HG03139 (cell line): ENCODE measurements around the gene RABL3.
"Not testable (repeated sequence)": the region's sequence is repeated elsewhere in the genome, so short reads cannot be mapped to it uniquely, and the experiment has no call there.

Source experiments
- ATAC-seq: cut with Tn5 transposase; IDR thresholded peaks from one replicate; pipeline ENCODE4 v1.9.1; 2021; ENCODE audit not compliant: unreplicated experiment

RABL3 gene, protein sequence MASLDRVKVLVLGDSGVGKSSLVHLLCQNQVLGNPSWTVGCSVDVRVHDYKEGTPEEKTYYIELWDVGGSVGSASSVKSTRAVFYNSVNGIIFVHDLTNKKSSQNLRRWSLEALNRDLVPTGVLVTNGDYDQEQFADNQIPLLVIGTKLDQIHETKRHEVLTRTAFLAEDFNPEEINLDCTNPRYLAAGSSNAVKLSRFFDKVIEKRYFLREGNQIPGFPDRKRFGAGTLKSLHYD

DNA sequence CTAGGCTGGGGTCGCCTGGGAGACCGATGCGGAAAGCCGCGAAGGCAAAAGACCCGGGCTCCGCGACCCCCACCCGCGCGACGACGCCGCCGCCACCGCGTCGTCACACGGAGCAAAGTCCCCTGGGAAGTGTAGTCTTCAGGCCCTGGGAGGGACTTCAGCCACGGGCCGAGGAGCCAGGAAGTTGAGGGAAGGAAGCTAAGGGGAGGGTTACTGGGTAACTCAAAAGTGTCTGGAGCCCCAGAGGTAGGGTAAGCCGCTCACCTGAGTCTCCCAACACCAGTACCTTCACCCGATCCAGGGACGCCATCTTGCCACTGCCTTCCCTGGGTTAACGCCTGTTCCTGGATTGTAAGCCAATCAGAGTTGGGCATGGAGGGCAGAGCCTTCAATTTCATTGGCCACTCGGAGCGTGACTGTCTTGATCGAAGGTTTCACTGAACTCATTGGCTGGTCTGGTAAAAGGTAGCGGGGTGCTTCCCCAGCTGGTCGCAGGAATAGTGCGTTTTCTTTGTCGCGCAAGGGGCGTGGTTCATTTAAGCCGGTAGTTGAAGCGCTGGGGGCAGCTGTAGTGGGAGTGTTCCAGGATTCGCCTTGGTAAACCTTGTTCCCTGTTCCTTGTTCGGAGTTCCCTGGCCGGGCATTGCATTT lies at the start of gene RABL3, which contains the start of gene GTF2E1:
RABL3 (minus strand) TSS at position 319 of the 651 bp plus-strand sequence; CDS start at position 310, 9 bp downstream.
GTF2E1 (plus strand) TSS at position 547 of the 651 bp plus-strand sequence. CDS start 7,809 bp downstream, outside the sequence.
- peak; percentile 99 for ATAC-seq

DNA sequence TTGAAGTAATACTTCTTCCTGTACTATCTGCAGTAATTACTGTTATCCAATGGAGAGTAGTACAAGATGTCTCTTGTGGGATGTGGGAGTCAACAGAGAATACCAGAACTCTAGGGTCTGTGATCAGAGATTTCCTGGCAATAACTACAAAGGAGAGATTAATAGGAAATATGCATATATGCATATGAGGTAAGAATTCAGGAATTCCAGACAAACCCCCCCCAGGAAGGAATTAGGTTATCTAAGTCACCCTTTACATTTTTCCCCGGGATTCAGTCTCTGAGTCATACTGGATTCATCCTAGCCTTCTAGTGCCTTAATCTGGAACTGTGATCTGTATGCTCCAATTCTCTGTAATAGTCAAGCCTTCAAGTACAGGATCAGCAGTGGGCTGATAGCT lies 49.6 kb upstream of the RABL3 start:
- ATAC-seq = no peak

DNA sequence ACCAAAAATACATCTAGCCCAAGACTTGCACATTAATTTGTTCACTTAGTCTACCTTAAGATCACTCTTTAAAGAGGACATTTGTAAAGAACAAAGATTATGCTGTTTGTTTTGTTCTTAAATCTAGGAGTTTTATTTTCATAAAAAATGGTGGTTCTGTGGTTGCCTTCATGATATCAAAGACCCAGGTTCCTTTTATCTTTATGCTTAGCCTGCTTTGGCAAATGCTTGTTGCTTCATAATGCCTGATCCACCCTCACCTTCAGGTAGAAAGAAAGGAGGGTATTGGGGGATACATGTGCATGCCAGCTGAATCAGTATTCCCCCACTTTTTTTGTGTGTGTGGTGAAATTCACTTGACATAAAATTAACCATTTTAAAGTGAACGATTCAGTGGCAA lies 48.7 kb upstream of the RABL3 start:
- no peak for ATAC-seq

DNA sequence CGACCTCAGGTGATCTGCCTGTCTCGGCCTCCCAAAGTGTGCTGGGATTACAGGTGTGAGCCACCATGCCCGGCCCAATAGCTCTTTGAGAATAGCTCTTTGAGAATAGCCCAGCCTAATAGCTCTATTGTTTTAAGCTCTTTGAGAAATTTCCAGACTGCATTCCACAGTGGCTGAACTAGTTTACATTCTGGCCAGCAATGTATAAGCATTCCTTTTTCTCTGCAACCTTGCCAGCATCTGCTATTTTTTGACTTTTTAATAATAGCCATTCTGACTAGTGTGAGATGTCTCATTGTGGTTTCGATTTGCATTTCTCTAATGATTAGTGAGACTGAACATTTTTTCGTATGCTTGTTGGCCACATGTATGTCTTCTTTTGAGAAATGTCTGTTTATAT lies 43.5 kb upstream of the RABL3 start:
- ATAC-seq = peak; percentile 57

DNA sequence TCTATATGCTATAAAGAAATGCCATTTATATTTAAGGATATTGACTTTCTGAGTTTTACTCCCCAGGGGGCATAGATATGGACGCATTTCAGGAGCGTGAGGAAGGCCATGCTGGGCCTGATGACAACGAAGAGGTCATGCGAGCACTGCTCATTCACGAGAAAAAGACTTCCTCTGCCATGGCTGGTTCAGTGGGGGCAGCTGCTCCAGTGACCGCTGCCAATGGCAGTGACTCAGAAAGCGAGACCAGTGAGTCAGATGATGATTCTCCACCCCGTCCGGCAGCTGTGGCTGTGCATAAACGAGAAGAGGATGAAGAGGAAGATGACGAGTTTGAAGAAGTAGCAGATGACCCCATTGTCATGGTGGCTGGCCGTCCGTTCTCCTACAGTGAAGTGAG lies 38.7 kb upstream of the RABL3 start:
- ATAC-seq = peak; percentile 84

DNA sequence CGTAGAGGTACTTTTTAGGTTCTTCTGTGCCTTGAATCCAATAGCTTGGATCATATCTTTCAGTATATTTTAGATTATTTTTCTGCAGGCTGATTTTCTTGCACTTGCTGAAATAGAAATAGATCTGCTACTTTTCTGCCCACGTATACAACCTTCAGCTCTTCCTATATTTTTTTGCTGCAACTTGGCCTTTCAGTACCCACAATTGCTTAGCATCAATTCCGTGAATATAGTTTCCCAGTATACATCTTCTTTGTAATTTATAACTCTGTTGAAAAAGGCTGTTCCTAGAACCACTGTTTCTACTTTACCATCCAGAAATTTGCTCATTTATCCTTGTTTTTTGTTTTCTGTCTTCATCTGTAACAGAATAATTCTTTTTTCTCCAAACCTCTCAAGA lies 36.5 kb upstream of the RABL3 start:
- ATAC-seq = no peak

DNA sequence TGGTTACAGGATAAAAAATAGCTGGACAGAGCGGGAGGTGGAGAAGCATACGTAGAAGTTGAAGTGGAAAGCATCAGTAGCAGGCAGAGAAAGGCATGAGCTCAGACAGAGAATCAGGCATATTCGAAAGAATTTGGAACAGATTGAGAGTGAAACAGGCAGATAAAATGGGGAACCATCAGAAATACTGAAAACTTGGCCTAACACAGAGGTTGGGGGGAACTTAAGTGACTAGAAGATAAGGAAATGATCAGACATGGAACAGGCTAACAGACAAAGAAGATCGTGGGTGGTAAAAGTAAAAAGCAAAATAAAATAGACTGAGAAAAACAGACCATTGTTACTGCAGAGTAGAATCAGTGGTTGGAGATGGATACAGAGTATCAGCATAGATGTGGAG lies 33.1 kb upstream of the RABL3 start:
- ATAC-seq = no peak

DNA sequence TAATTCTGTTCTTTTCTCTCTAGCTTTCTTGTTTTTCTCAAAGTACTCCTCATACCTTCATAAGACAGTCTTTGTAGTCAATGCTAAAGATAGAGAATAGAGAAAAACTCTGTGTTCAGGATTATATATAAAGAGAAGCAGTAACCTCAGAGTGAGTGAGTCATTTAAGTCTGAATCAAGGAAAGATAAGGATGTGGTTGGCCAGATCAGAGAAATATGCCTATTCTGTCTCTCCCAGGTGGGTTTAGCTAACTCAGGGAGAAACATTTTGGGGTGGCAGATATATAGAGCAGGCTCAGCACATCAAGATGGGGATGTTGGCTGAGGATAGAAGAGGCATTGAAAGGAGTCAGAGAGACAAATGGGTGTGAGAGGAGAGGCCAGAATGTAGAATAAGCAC lies 31.6 kb upstream of the RABL3 start:
- no peak for ATAC-seq

DNA sequence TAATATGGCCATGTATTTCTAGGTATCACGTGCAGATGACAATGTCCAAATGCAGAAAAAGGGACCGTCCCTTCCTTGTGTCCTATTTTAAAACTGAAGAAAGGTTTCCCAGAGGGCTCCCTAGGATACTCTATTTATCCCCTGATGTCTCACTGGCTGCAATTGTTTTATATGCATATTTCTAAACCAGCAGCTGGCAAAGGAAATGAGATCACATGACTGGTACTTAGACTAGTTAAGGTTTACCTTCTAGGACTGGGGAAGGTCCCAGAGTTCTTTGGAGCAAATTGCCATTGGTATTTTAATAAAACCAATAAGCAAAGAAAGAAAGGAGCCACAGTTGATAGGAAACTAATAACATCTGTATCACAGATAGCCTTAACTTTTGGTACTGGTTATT lies 29.8 kb upstream of the RABL3 start:
- ATAC-seq = no peak

DNA sequence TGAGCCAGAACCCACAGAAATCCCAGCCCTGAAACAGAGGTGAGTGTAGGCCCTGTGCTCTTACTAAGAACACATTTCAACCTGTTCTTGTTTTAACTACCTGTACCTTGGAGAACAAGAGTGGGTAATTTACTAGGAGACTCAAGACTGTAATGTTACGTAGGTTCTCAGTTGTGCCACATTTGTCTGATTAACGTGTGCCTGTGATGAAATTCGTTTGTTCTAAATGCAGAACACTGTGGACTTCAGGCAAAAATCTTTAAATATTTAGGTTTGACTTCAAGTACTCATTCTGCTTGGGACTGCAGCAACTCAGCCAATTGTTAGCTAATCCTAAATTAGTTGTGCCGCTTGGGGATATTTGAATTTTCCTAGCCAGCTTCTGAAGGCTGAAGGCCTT lies 28.6 kb upstream of the RABL3 start:
- ATAC-seq = no peak

DNA sequence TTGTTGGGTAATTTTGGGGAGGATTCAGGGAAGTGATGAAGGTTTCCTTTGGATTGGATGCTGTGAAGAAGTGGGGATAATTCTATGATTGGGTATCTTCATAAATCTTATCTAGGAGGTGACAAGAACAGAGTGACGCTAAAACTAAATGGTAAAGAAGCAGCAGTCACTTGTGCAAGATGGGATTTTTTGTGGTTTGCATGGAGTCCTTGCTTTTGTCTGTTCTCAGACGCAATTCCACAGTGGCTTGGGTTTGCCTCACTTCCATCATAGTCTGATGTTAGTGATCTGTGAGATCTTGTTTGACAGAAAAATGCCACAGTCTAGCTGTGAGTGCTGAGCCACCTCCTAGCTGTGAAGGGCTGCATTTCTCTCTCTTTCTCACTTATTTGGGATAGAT lies 27.1 kb upstream of the RABL3 start:
- no peak for ATAC-seq

DNA sequence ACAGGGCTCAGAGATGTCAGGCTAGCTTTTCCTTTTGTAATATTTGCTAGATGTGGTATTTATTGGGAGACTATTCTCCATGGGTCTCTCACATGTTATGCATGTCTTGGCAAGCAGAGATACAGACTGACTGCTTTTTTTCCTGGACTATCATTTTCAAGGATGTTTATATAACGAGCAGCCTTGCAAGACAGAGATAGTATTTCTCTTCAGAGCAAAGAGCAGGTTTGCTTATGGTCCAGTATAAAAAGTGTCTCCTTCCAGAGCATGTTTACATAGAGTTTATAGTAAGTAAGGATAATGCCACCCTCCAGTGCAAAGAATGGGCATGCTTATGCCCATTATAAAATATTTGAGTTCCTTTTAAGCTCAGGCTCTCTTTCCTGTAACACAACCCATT lies 24.8 kb upstream of the RABL3 start:
- no peak for ATAC-seq

DNA sequence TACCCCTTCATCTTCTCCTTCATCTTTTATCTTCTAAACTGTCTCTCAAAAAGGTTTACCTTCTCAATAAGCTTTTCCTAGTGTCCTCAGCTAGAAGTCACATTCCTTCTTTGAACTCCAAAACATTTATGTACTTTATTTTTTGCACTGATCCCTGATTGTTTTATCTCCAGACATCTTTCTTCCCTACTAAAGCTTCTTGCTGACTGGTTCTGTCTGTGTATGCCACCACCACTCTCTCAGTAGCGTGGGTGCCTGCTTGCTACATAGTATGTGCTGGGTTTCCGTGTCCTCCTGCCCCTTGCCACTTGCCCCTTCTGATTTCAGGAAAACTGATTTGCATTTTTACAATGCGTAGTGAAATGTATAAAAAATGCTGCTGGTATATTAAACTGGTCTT lies 24.3 kb upstream of the RABL3 start:
- no peak for ATAC-seq

DNA sequence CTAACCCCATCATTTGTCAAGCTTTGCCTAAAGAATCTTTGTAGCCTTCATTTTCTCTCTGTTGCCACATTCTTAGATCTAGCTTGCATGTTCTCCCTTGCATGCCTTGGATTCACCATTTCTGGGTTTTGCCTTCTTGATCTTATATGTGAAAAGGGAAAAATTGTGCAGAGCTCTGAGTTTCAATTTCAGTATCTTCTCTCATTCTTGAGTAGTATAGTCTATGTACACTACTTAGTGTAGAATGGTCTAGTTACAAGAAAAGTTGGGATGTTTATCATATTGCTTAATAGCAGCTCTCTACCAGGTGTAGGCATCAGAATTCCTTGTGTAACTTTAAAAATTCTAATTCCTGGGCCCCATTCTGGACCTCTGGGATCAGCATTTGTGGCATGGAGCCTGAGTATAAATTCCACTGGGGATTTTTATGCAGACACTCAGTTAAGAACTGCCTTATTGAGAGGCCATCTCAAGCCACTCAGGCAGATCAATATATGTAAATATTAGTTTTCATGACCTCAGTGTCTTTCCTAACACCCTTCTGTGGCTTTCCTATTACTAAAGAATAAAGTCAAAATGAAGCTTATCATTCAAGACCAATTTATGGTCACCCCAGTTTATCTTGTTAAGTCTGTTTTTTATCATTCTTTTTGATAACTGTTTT lies 23.6 kb upstream of the RABL3 start:
- ATAC-seq = no peak

DNA sequence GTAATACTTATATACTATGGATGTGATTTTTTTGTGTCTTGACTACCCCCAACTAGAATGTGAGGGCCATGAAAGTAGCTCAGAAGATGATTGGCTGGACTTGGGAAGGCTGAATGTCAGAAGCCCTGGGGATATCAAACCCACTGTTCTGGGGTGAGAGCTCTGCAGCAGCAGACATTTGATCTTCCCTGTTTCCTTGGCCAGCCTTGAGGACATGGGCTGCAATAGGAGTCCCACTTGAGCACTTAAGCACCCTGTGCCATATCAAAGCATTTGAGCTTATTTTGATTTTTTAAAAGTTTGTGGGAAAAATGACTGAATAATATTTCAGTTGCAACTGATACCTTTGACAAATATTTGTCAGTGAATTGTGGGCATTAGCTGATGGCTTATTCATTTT lies 21.9 kb upstream of the RABL3 start:
- ATAC-seq = no peak

DNA sequence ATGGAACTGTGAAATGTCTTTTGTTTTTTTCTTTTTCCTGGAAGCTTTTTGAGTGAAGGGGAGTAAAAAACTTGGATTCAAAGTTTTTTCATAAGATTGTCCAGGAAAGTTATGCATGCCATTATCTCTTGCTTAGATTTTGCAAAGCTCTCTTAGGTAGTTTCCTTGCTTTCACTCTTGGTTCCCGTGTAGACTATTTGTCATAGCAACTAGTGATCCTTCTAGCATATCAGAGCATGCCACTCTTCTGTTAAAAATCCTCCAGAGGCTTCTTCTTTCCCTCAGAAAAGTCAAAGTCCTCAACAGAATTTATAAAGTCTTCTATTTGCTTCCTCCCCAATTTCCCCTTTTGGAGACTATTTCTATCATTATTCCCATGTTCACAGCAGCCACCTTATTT lies 21.3 kb upstream of the RABL3 start:
- peak; percentile 68 for ATAC-seq

DNA sequence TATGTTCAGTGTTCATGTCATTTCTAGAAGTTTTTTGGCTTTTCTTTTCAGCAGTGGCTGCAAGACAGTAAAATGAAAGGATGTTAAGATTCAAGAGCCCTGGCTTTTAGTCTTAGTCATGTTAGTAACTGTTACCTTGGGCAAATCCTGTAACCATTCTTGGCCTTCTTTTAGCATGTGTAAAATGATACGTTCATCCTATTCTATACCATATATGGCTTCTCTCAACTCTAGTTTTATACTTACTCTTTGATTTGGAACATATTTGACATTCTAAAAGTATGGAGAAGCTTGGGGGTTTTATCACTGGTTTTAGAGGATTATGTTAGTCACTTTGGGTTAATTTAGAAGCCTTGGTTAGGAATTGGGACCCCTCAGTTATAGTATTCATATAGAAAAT lies 20.3 kb upstream of the RABL3 start:
- ATAC-seq = no peak

DNA sequence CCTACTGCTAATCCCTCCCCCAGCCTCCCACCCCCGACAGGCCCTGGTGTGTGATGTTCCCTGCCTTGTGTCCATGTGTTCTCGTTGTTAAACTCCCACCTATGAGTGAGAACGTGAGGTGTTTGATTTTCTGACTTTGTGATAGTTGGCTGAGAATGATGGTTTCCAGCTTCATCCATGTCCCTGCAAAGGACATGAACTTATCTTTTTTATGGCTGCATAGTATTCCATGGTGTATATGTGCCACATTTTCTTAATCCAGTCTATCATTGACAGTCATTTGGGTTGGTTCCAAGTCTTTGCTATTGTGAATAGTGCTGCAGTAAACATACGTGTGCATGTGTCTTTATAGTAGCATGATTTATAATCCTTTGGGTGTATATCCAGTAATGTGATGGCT lies 16.2 kb upstream of the RABL3 start:
- ATAC-seq = not testable (repeated sequence)

DNA sequence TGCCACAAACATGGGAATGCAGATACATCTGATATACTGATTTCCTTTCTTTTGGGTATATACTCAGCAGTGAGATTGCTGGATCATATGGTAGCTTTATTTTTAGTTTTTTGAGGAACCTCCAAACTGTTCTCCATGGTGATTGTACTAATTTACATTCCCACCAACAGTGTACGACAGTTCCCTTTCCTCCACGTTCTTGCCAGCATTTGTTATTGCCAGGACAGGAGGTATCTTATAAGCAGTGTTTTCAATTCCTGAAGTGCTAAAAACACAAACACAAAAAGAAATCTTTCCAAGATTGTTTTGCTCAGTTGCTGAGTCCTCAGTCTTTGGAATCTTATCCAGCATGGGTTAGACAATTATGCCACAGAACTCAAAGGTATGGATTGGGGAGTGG lies 13.7 kb upstream of the RABL3 start:
- no peak for ATAC-seq

DNA sequence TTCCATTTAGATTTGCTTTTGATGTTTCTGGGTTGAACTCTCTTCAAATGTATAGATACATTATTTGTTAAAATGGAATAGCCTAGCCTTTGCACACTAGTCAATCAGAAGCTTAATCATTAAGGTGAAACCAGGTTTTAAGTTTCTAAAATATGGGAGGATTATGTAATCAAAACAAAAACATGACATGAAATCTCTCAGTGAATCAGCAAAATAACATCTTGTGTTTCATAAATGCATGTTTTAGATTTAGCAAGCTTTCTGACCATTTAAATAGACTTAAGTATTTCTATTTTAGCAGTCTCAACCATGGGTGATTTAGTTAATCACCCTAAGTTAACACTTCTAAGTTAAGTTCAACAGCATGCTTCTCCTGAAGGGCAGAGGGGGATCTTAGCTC lies 11.5 kb upstream of the RABL3 start:
- no peak for ATAC-seq

DNA sequence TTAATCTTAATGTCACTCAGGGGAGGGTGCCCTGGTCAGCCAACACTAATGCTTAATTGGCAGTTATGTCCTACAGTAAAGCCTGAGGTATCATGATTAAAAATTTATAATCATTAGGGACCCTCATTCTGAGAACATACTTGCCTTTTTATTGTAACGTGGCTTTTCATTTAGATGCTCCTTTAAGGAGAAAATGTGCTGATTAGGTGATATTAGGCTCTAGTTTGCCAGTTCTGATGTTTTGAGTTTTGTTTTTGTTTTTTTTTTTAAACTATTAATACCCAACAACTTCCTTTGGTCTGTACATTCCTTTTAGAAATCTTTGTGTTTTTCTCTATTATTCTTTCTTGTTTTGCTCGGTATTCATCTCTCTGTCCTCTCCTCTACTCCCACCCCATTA lies 10.5 kb upstream of the RABL3 start:
- ATAC-seq = no peak

DNA sequence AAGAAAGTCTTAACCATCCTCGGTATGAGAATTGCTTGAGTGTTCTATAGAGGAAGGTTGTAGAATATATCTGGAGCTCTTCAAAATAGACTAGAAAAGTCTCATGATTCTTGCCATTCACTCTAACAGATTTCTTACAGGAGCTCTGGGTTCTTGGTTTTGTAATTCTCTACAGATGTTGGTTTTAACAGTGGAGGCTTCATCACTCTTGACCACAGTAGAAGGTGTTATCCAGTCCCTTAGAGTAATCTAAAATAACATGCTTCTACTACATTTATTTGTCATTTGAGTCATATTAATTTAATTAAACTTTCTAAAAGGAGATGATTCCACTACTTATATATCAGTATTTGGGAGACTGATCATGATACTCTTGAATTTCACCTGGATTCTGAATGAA lies 9.9 kb upstream of the RABL3 start:
- no peak for ATAC-seq
